ENCODE data around the gene PIGU. TPM values are rescaled to one million over a fixed set of nuclear protein-coding genes. Genes with fewer than 3 reads are reported as not detected.
"Not testable (repeated sequence)": the region's sequence is repeated elsewhere in the genome, so short reads cannot be mapped to it uniquely, and the experiment has no call there.

PIGU gene
- total and polyA plus RNA-seq, 2 donors (not counting 3 experiments of a cell fraction or from before 2014, with no cell fraction given): 20.3 to 81.8 TPM

DNA sequence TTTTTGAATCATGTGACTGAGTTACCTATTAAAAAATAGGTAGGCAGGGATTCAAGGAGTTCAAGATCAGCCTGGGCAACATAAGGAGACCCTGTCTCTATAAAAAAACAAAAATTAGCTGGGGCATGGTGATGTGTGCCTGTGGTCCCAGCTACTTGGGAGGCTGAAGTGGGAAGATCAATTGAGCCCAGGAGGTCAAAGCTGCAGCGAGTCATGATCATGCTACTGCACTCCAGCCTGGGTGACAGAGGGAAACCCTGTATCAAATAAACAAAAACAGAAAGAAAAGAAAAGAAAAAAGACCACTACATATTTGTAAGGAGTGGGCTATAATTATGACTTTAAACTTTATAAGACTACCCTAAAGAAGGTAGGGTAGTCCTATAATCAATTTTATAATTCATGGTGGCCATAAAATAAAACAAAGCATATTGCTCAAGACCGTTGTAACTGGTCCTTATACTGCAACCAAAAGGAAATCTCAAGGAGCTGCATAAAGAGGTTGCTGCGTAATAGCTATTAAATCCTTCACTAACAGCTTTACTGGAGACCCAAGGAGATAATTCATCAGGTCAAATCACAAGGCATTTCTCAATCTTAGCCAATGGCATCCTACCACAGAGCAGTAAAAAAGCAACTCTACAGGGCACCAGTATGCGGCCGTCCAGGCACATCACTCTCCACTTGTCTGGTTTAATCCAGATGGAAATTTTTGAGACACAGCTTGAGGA lies 13.5 kb downstream of the PIGU start:
- Histone ChIP-seq H3K4me1 (ENCODE audit: control insufficient read depth, extremely low read depth, insufficient read depth, low read length) (no peaks in the 10 kb centered on the region), H3K4me3 (replicated peaks in 1 of 3; ENCODE audit: insufficient read depth in 1 of 3, low read depth in 1 of 3, low read length in 3 of 3) (no peak overlapping the region), H3K4me2 (ENCODE audit: insufficient read depth, low read length) (no peak overlapping the region), H3K9me3 (replicated peaks; ENCODE audit: control insufficient read depth, insufficient read depth, low read length) (no peaks in the 10 kb centered on the region), H2AFZ (ENCODE audit: low read depth, low read length) (no peak overlapping the region), H3K27ac (ENCODE audit: insufficient read depth, low read depth, low read length) (no peak overlapping the region), H3K79me2 (ENCODE audit: control insufficient read depth, insufficient read depth, low read length) (peaks cover 2% of the 10 kb centered on the region), H4K20me1 (replicated peaks; ENCODE audit: control insufficient read depth, extremely low read depth, insufficient read depth, low read length) (no peaks in the 10 kb centered on the region), H3K36me3 (ENCODE audit: control insufficient read depth in 2 of 2, extremely low read depth in 1 of 2, insufficient read depth in 2 of 2, low read length in 2 of 2) (no peaks in the 10 kb centered on the region), H3K9ac (replicated peaks; ENCODE audit: extremely low read depth, insufficient read depth, low read length) (no peak overlapping the region), H3K27me3 (ENCODE audit: control insufficient read depth in 2 of 2, insufficient read depth in 2 of 2, low read length in 2 of 2) (no peaks in the 10 kb centered on the region), H3K9me1 (replicated peaks; ENCODE audit: control insufficient read depth, extremely low read depth, insufficient read depth, low read length) (no peaks in the 10 kb centered on the region)
- TF ChIP-seq, protein P1, sequence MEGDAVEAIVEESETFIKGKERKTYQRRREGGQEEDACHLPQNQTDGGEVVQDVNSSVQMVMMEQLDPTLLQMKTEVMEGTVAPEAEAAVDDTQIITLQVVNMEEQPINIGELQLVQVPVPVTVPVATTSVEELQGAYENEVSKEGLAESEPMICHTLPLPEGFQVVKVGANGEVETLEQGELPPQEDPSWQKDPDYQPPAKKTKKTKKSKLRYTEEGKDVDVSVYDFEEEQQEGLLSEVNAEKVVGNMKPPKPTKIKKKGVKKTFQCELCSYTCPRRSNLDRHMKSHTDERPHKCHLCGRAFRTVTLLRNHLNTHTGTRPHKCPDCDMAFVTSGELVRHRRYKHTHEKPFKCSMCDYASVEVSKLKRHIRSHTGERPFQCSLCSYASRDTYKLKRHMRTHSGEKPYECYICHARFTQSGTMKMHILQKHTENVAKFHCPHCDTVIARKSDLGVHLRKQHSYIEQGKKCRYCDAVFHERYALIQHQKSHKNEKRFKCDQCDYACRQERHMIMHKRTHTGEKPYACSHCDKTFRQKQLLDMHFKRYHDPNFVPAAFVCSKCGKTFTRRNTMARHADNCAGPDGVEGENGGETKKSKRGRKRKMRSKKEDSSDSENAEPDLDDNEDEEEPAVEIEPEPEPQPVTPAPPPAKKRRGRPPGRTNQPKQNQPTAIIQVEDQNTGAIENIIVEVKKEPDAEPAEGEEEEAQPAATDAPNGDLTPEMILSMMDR (IDR thresholded peaks at IDR 0.05; ENCODE audit: extremely low read depth in 1 of 2, insufficient read depth in 1 of 2, low read depth in 1 of 2, low read length in 2 of 2): no peak
- TF ChIP-seq, protein P2, sequence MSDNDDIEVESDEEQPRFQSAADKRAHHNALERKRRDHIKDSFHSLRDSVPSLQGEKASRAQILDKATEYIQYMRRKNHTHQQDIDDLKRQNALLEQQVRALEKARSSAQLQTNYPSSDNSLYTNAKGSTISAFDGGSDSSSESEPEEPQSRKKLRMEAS (IDR thresholded peaks at IDR 0.05; ENCODE audit: insufficient read depth, insufficient read length): no peak
- TF ChIP-seq POLR2AphosphoS5 (IDR thresholded peaks at IDR 0.05; ENCODE audit: insufficient read depth, low read depth, low read length): no peak
- TF ChIP-seq JUN (IDR thresholded peaks at IDR 0.05; ENCODE audit: borderline replicate concordance, insufficient read depth, insufficient read length, low read depth): no peak
- no peak for TF ChIP-seq POLR2A (IDR thresholded peaks at IDR 0.05; ENCODE audit: low read depth, low read length)
- no peak for TF ChIP-seq EZH2 (IDR thresholded peaks at IDR 0.05; ENCODE audit: borderline replicate concordance, low read depth, low read length, severe bottlenecking)
- TF ChIP-seq GATA2 (IDR thresholded peaks at IDR 0.05; ENCODE audit: insufficient read depth, insufficient read length, low read depth, low read length): no peak
- TF ChIP-seq FOS (IDR thresholded peaks at IDR 0.05; ENCODE audit: borderline replicate concordance, insufficient read depth, low read length): no peak
- FAIRE-seq: peak; percentile 12
- no peak for DNase-seq (ENCODE audit: low read depth, low spot score)
- BruUV-seq (replicated peaks): no TSS peak
- CTCF ChIA-PET: interaction anchor here (1.3 to 1.4 kb wide), 2 partner anchors 19 to 28 kb away, joined by 4 to 5 read pairs; no protein-coding TSS in a partner anchor
- intact Hi-C loops (cut with micrococcal nuclease): no loop called here
- POLR2A ChIA-PET: no interaction called here
- dilution Hi-C loops (cut with MboI; ENCODE audit: extremely low pct_ligation_motif_present, low sequenced_read_pairs): no loop called here

- H4K20me1 ChIP-seq (replicated peaks; ENCODE audit: control insufficient read depth, extremely low read depth, insufficient read depth, low read length); DNase-seq (ENCODE audit: low read depth, low spot score); H3K4me1 ChIP-seq (ENCODE audit: control insufficient read depth, extremely low read depth, insufficient read depth, low read length); H3K9ac ChIP-seq (replicated peaks; ENCODE audit: extremely low read depth, insufficient read depth, low read length); intact Hi-C loops (cut with micrococcal nuclease); CTCF ChIA-PET; dilution Hi-C loops (cut with MboI; ENCODE audit: extremely low pct_ligation_motif_present, low sequenced_read_pairs); POLR2A ChIA-PET; H3K4me3 ChIP-seq (replicated peaks in 1 of 3; ENCODE audit: insufficient read depth in 1 of 3, low read depth in 1 of 3, low read length in 3 of 3); H3K27ac ChIP-seq (ENCODE audit: insufficient read depth, low read depth, low read length); BruUV-seq (replicated peaks); H2AFZ ChIP-seq (ENCODE audit: low read depth, low read length); H3K4me2 ChIP-seq (ENCODE audit: insufficient read depth, low read length); H3K9me3 ChIP-seq (replicated peaks; ENCODE audit: control insufficient read depth, insufficient read depth, low read length); FAIRE-seq; H3K9me1 ChIP-seq (replicated peaks; ENCODE audit: control insufficient read depth, extremely low read depth, insufficient read depth, low read length); H3K79me2 ChIP-seq (ENCODE audit: control insufficient read depth, insufficient read depth, low read length); H3K27me3 ChIP-seq (ENCODE audit: control insufficient read depth in 2 of 2, insufficient read depth in 2 of 2, low read length in 2 of 2); H3K36me3 ChIP-seq (ENCODE audit: control insufficient read depth in 2 of 2, extremely low read depth in 1 of 2, insufficient read depth in 2 of 2, low read length in 2 of 2): not testable (repeated sequence)
These were observed 15.1 kb downstream of the PIGU start for GRCh38 chr20:34661811-34662210.

DNA sequence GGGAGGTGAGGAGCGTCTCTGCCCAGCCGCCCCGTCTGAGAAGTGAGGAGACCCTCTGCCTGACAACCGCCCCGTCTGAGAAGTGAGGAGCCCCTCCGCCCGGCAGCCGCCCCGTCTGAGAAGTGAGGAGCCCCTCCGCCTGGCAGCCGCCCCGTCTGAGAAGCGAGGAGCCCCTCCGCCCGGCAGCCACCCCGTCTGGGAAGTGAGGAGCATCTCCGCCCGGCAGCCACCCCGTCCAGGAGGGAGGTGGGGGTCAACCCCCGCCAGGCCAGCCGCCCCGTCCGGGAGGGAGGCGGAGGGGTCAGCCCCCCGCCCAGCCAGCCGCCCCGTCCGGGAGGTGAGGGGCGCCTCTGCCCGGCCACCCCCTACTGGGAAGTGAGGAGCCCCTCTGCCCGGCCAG lies 18.2 kb downstream of the PIGU start:
- H2AFZ ChIP-seq (ENCODE audit: low read depth, low read length); H4K20me1 ChIP-seq (replicated peaks; ENCODE audit: control insufficient read depth, extremely low read depth, insufficient read depth, low read length); H3K4me3 ChIP-seq (replicated peaks in 1 of 3; ENCODE audit: insufficient read depth in 1 of 3, low read depth in 1 of 3, low read length in 3 of 3); CTCF ChIA-PET; H3K27ac ChIP-seq (ENCODE audit: insufficient read depth, low read depth, low read length); FAIRE-seq; POLR2A ChIA-PET; H3K79me2 ChIP-seq (ENCODE audit: control insufficient read depth, insufficient read depth, low read length); H3K9me1 ChIP-seq (replicated peaks; ENCODE audit: control insufficient read depth, extremely low read depth, insufficient read depth, low read length); dilution Hi-C loops (cut with MboI; ENCODE audit: extremely low pct_ligation_motif_present, low sequenced_read_pairs); H3K4me1 ChIP-seq (ENCODE audit: control insufficient read depth, extremely low read depth, insufficient read depth, low read length); H3K27me3 ChIP-seq (ENCODE audit: control insufficient read depth in 2 of 2, insufficient read depth in 2 of 2, low read length in 2 of 2); H3K9ac ChIP-seq (replicated peaks; ENCODE audit: extremely low read depth, insufficient read depth, low read length); DNase-seq (ENCODE audit: low read depth, low spot score); H3K36me3 ChIP-seq (ENCODE audit: control insufficient read depth in 2 of 2, extremely low read depth in 1 of 2, insufficient read depth in 2 of 2, low read length in 2 of 2); BruUV-seq (replicated peaks); H3K9me3 ChIP-seq (replicated peaks; ENCODE audit: control insufficient read depth, insufficient read depth, low read length); H3K4me2 ChIP-seq (ENCODE audit: insufficient read depth, low read length): not testable (repeated sequence)
- intact Hi-C loops (cut with micrococcal nuclease): loop anchor here (10.0 kb wide), 1 partner anchor 1716 kb away; no protein-coding TSS in a partner anchor

Data from endothelial cell of umbilical vein (primary cell).